Transverse colon (tissue), 4 donors: ENCODE data around the gene KRT35. TPM values are rescaled to one million over a fixed set of nuclear protein-coding genes. Genes with fewer than 3 reads are reported as not detected.

Source experiments
- DNase-seq: peaks from one replicate; pipeline ENCODE4 v3.0.0-alpha.2; 2019
- H3K27ac ChIP-seq, 4 donors: fragments of 200-600 bp; sonication (generic); 2 replicates each; pipeline ENCODE4 v1.5.1; 2016 to 2018; ENCODE audit warnings: inconsistent platforms in 4 of 4
- H3K27me3 ChIP-seq: fragments of 200-600 bp; sonication (generic); 2 replicates; pipeline ENCODE4 v1.5.1; 2017; ENCODE audit warnings: inconsistent platforms
- H3K36me3 ChIP-seq, 4 donors: fragments of 200-600 bp; sonication (generic); 2 replicates each; pipeline ENCODE4 v1.5.1; 2017 to 2019; ENCODE audit warnings: inconsistent platforms in 4 of 4
- H3K4me1 ChIP-seq, 4 donors: fragments of 200-600 bp; sonication (generic); 2 replicates each; pipeline ENCODE4 v1.5.1; 2017 to 2020; ENCODE audit warnings: inconsistent platforms in 4 of 4
- H3K4me3 ChIP-seq, 4 donors: fragments of 200-600 bp; sonication (generic); 1 replicate in 1 of 4; 2 replicates in 3 of 4; pipeline versions ENCODE4 v1.5.1 to v1.6.1; 2017 to 2019; ENCODE audit warnings: inconsistent platforms in 4 of 4
- H3K9me3 ChIP-seq, 2 donors: fragments of 200-600 bp; sonication (generic); 2 replicates each; pipeline ENCODE4 v1.5.1; 2017 to 2019; ENCODE audit warnings: inconsistent platforms in 2 of 2
- EP300 ChIP-seq: sonication (generic); formaldehyde crosslinking; IDR thresholded peaks from one replicate; pipeline ENCODE4 v1.6.1; 2017; ENCODE audit warnings: antibody characterized with exemption, low read depth
- POLR2A ChIP-seq: fragments of 450-650 bp; IDR thresholded peaks from one replicate; pipeline ENCODE4 v1.6.1; 2016; ENCODE audit warnings: antibody characterized with exemption, mild to moderate bottlenecking, moderate library complexity
- POLR2AphosphoS5 ChIP-seq, 3 donors: sonication (generic); formaldehyde crosslinking; IDR thresholded peaks; one replicate each; pipeline ENCODE4 v1.6.1; 2016; ENCODE audit warnings: antibody characterized with exemption in 3 of 3
- WGBS, 2 donors: methylation state at CpG; one replicate each; pipeline ENCODE4 v1.1.5; 2018; ENCODE audit warnings: low coverage in 1 of 2; 5-methylcytosine and 5-hydroxymethylcytosine counted together
- in situ Hi-C, 4 donors: fragments of 200-750 bp; cut with MboI; loops; one replicate each; pipeline versions ENCODE4 v1.15.0 to v1.15.1; 2017; ENCODE audit warnings: low sequenced_read_pairs in 3 of 4, low pct_ligation_motif_present in 1 of 4, low pct_unique_long_range_greater_than_20kb in 1 of 4
- intact Hi-C: fragments of 100-400 bp; cut with DNase I; formaldehyde crosslinking; loops from one replicate; pipeline ENCODE4 v1.15.1; 2023; ENCODE audit warnings: low total_unique reads
- total RNA-seq, 4 donors: library from RNA; depleted of rRNA; stranded (reverse); fragments of >200 nt; gene quantifications; one replicate each; pipeline ENCODE4 v1.1.0, GENCODE V29; 2016
- TF ChIP-seq, protein P1 (sequence below), 5 experiments: fragments of 200-600 bp in 3 of 5; fragments of 450-650 bp in 2 of 5; sonication (generic) in 3 of 5; IDR thresholded peaks; 1 replicate in 2 of 5; 2 replicates in 3 of 5; pipeline ENCODE4 v1.5.1; 2016 to 2017; ENCODE audit warnings: antibody characterized with exemption in 5 of 5, inconsistent platforms in 3 of 5, mild to moderate bottlenecking in 2 of 5, moderate library complexity in 1 of 5

Gene KRT35
- total RNA-seq, 4 donors from 2014 or later = not detected

DNA sequence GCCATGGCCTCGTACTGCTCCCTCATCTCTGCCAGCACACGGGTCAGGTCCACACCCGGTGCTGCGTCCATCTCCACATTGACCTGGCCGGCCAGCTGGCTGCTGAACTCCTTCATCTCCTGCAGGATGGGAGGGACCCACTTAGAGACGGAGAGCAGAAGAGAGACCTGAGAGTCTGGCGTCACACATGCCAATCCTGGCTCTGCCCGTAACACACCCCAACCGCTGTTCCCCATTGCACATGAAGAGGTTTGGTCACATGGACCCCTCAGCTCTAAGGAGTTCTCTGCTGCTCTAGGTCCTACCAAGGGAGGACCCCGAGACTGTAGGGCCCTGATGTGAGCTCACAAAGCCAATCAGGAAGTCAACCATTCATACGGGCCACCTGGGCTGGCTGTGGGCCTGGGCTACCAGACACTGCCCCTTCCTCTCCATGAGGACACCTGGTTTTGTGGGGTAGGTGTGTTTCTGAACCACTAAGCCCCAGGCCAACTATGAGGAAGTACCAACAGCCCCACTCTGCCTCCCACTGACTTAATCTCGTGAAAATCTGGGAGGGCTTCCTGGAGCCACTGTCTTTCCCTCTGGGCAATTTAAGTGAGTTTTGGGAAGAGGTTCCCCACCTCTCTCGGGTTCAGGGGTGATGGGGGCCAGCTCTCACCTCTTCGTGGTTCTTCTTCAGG lies 35.3 kb upstream of the KRT35 start:
- 89% methylated on average over 10 of the region's 14 CpGs; no CpG with 5 or more reads in 1 of the 2 donors for WGBS, 2 donors
- no peak overlapping the region for H3K27ac ChIP-seq
- H3K9me3 ChIP-seq = no peaks in the 10 kb centered on the region
- in situ Hi-C loops = no loop called here
- TF ChIP-seq EP300 = no peak
- TF ChIP-seq, protein P1, sequence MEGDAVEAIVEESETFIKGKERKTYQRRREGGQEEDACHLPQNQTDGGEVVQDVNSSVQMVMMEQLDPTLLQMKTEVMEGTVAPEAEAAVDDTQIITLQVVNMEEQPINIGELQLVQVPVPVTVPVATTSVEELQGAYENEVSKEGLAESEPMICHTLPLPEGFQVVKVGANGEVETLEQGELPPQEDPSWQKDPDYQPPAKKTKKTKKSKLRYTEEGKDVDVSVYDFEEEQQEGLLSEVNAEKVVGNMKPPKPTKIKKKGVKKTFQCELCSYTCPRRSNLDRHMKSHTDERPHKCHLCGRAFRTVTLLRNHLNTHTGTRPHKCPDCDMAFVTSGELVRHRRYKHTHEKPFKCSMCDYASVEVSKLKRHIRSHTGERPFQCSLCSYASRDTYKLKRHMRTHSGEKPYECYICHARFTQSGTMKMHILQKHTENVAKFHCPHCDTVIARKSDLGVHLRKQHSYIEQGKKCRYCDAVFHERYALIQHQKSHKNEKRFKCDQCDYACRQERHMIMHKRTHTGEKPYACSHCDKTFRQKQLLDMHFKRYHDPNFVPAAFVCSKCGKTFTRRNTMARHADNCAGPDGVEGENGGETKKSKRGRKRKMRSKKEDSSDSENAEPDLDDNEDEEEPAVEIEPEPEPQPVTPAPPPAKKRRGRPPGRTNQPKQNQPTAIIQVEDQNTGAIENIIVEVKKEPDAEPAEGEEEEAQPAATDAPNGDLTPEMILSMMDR (IDR thresholded peaks at IDR 0.05) = no peak
- no peak for TF ChIP-seq POLR2A
- no peak for TF ChIP-seq POLR2AphosphoS5 (IDR thresholded peaks at IDR 0.05)
- no peak overlapping the region for H3K4me3 ChIP-seq
- peaks cover 0 to 10% (median 9%) of the 10 kb centered on the region in 4 donors for H3K4me1 ChIP-seq
- no peaks in the 10 kb centered on the region for H3K36me3 ChIP-seq
- no peaks in the 10 kb centered on the region for H3K27me3 ChIP-seq
- intact Hi-C loops = no loop called here
- DNase-seq = no peak

DNA sequence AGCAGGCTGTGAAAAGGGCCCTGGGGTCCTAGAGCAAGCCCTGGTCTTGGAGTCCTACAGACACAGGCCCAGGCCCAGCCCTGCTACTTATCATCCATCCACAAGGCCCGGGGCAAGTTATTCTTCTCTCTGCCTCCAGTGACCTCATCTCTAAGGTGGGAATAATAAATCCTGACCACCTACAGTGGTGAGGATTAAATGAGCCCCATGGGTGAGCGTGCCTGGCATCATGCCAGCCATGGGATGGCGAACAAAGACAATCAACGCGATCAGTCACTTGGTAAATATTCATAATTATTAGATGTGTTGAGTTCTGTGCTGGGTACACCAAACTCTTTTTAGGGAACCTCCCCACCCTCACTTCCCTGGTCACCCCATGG lies 32.2 kb upstream of the KRT35 start:
- Histone ChIP-seq H3K4me1 (peaks cover 0 to 15% (median 8%) of the 10 kb centered on the region in 4 donors), H3K9me3 (no peaks in the 10 kb centered on the region), H3K4me3 (no peak overlapping the region), H3K27ac (no peak overlapping the region), H3K36me3 (no peaks in the 10 kb centered on the region), H3K27me3 (no peaks in the 10 kb centered on the region)
- WGBS, 2 donors = 76% methylated on average over 5 of the region's 5 CpGs; no CpG with 5 or more reads in 1 of the 2 donors
- intact Hi-C loops (no loop called here), in situ Hi-C loops (no loop called here)
- TF ChIP-seq POLR2AphosphoS5 (IDR thresholded peaks at IDR 0.05) = no peak
- TF ChIP-seq, protein P1 (IDR thresholded peaks at IDR 0.05) = no peak
- no peak for TF ChIP-seq POLR2A
- DNase-seq = no peak

DNA sequence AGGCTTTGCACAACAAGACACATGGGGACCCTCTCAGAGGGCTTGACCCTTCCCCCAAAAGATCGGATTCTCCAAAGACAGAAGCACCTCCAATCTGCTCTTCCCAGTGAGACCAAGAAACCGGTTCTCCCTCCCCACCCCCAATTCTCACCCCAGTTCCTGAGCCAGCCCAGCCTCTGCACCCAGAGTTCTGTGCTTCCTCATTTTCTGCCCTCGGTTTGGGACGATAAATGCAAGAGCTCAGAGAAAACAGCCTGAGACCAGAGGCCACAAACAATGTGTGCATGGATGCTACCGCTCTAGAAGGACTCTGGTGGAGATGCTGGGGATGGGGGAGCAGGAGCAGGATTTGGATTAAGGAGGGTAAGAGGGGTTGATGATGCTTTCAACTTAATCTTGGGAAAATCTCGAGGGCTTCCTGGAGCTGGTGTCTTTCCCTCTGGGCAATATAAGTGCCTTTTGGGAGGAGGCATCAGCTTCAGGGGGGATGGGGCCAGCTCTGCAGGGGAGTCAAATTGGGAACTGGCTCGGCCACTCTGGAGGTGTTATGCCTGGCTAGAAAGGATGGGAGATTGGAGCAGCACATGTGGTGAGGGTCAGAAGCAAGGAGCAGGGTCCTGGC lies 31.7 kb upstream of the KRT35 start:
- H3K4me1 ChIP-seq = peaks cover 0 to 15% (median 8%) of the 10 kb centered on the region in 4 donors

DNA sequence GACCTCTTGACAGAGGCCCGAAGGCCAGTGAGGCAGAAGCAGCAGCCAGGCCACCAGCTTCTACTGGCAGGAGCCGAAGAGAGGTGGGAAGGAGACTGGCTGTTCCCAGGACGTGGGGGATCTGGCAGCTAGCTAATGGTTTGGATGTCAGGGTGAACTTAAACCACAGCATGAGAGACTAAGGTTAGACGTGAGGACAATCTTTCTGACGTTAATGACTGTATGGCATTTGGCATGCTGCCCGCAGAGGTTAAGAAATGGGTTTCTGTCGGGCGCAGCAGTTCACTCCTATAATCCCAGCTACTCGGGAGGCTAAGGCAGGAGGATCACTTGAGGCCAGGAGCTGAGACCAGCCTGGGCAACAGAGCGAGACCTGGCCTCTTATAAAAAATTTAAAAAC lies 30.8 kb upstream of the KRT35 start:
- Histone ChIP-seq H3K9me3 (no peaks in the 10 kb centered on the region), H3K27ac (peak overlapping the region in 2 of 4 donors; percentile 48 to 56), H3K4me1 (peaks cover 0 to 15% (median 8%) of the 10 kb centered on the region in 4 donors), H3K4me3 (no peak overlapping the region), H3K27me3 (no peaks in the 10 kb centered on the region), H3K36me3 (no peaks in the 10 kb centered on the region)
- in situ Hi-C loops = no loop called here
- 20 to 57% methylated on average over 1 to 10 of the region's 10 CpGs for WGBS, 2 donors
- DNase-seq = no peak
- intact Hi-C loops = no loop called here
- TF ChIP-seq POLR2AphosphoS5 (IDR thresholded peaks at IDR 0.05) = no peak
- no peak for TF ChIP-seq POLR2A
- no peak for TF ChIP-seq EP300

More for the DNA sequence above, 31.7 kb upstream of the KRT35 start:
- TF ChIP-seq POLR2A (no peak), POLR2AphosphoS5 (IDR thresholded peaks at IDR 0.05) (no peak), EP300 (no peak)
- TF ChIP-seq, protein P1 (IDR thresholded peaks at IDR 0.05) = no peak
- no peaks in the 10 kb centered on the region for H3K36me3 ChIP-seq
- 57 to 68% methylated on average over 4 to 7 of the region's 7 CpGs for WGBS, 2 donors
- H3K9me3 ChIP-seq = no peaks in the 10 kb centered on the region
- H3K27me3 ChIP-seq = no peaks in the 10 kb centered on the region
- DNase-seq = no peak
- H3K4me3 ChIP-seq = no peak overlapping the region
- in situ Hi-C loops = no loop called here
- intact Hi-C loops = no loop called here
- H3K27ac ChIP-seq = no peak overlapping the region
